Subcutaneous adipose tissue (tissue), 4 donors: ENCODE data around the gene HTR7. TPM values are rescaled to one million over a fixed set of nuclear protein-coding genes. Genes with fewer than 3 reads are reported as not detected.

Experiments
- total RNA-seq, 4 donors: library from RNA; depleted of rRNA; stranded (reverse); fragments of >200 nt; gene quantifications; one replicate each; pipeline ENCODE4 v1.1.0, GENCODE V29; 2016
- TF ChIP-seq, protein P1 (sequence below): fragments of 450-650 bp; IDR thresholded peaks from one replicate; pipeline ENCODE4 v1.5.1; 2016; ENCODE audit warnings: low read depth, mild to moderate bottlenecking, control low read depth, antibody characterized with exemption, moderate library complexity

Gene HTR7
- total RNA-seq, 4 donors from 2014 or later = 0.65 to 2.9 (median 1.0) TPM

DNA sequence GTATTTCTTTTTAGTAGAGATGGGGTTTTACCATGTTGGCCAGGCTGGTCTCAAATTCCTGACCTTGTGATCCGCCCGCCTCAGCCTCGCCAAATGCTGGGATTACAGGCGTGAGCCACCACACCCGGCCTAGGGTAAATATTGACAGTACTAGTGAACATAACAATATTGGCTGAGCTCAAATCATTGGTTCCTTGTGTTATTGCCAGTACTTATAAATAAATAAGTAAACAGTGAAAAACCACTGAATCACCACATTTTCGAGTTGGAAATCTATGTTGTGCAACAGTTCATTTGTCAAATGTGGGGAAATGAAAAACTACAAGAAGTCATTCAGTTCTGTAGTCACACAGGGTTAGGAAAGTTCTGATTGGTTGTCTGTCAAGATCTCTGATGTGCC lies 29.7 kb upstream of the HTR7 start:
- TF ChIP-seq, protein P1, sequence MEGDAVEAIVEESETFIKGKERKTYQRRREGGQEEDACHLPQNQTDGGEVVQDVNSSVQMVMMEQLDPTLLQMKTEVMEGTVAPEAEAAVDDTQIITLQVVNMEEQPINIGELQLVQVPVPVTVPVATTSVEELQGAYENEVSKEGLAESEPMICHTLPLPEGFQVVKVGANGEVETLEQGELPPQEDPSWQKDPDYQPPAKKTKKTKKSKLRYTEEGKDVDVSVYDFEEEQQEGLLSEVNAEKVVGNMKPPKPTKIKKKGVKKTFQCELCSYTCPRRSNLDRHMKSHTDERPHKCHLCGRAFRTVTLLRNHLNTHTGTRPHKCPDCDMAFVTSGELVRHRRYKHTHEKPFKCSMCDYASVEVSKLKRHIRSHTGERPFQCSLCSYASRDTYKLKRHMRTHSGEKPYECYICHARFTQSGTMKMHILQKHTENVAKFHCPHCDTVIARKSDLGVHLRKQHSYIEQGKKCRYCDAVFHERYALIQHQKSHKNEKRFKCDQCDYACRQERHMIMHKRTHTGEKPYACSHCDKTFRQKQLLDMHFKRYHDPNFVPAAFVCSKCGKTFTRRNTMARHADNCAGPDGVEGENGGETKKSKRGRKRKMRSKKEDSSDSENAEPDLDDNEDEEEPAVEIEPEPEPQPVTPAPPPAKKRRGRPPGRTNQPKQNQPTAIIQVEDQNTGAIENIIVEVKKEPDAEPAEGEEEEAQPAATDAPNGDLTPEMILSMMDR = no peak

DNA sequence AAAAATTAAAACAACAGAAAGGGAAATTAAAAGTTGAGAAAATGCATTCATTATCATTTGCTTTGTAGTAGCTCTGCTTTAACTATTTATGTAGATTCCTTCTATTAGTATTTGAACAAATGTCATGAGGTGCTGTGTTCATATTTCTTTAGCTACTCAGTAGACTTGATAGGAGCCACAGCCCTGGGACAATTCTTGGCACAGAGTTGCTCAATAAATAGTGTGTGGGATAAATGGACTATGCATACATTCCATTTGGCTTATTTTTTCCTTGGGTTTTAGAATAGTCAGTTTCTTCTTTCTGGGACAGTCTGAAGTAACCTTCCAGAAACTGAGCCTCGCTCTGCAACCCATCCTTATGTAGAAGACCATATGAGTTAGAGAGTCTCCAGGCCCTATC lies 27.3 kb upstream of the HTR7 start:
- TF ChIP-seq, protein P1 = no peak

DNA sequence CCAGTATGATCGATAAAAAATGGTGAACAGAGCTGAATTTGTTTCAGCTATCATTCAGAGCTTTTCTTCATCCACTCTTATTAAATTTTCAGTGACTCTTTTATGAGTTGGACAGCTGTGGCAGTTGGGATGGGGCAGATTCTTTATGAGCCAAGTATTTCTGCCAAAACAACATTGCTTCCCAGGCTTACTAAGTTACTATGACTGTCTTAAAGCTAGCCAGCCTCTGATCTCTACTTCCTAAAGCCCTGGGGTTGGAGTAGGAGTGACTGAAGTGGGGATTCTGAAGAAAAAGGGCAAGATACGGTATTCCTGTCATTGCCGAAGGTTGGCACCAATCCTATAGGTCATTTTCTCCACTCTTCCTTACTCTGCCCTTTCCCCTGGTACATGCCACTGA lies 26.6 kb upstream of the HTR7 start:
- TF ChIP-seq, protein P1 = no peak

DNA sequence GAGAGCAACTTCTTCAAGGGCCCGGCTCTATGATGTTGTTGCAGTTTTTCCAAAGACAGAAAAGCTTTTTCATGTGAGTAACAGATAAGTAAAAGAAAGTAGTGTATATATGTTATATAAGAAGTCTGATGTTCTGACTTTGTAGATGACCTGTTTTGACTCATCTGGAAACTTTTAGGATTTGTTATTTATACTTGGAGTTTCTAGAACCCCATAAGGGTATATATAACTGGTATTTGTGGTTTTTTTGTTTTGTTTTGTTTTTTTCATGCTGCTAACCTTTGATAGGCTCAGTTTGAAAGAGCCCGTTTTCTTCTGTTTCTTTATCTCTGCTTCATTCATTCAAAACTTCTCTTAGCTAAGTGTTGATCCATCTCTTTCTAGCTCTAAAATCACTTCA lies 21.2 kb upstream of the HTR7 start:
- TF ChIP-seq, protein P1 = no peak

DNA sequence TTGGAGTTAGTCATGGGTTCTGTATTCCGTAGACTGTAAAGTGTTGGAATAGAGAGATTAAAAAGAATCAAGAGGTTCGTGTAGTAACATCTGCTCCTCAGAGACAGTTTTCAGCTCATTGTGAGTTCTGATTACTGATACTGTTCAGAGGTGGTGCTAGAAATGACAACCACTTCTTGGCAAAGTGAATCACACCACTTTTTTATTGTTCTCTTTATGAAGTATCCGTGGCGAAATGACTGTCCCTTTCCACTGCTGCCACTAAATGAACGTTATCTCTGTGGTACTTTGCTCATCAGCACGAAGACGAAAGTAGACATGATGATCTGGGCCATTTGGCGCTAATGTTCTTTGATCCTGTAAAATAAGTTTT lies 14.8 kb upstream of the HTR7 start:
- TF ChIP-seq, protein P1 = no peak

DNA sequence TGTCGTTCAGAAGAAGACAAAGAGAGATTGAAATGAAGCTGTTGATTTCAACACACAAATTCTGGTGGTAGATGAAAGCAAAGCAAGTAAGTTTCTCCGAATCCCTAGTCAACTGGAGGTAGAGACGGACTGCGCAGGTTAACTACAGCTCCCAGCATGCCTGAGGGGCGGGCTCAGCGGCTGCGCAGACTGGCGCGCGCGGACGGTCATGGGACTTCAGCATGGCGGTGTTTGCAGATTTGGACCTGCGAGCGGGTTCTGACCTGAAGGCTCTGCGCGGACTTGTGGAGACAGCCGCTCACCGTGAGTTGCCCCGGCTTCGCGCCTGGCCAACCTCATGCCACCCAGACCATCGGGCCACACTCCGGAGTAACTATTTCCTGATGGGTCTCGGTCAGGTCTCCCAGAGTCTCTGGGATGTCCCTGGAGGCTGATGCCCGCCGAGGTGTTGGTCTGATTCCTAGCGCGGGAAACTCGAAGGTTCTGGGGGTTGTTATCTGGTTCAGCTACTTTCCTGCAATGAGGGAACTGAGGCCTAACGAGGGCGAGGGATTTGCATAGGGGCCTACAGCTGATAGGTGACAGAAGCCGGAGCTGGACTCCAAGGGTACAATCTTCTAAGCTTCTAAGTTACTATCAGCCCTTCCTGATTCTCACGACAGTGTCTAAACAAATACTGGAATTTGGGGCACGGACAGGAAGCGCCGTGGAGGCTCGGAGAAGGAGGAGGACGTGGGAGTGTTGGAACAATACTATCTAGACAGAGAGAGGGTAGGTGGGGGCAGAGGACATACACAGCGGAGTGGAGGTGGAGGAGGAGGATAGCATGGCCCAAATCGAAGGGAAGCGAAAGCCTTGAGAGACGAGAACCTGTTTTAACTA lies 14.2 kb upstream of the HTR7 start, which contains the start of gene RPP30:
RPP30 (plus strand) TSS at position 209 of the 882 bp plus-strand sequence; CDS start at position 222, 13 bp downstream.
- TF ChIP-seq, protein P1 = no peak

DNA sequence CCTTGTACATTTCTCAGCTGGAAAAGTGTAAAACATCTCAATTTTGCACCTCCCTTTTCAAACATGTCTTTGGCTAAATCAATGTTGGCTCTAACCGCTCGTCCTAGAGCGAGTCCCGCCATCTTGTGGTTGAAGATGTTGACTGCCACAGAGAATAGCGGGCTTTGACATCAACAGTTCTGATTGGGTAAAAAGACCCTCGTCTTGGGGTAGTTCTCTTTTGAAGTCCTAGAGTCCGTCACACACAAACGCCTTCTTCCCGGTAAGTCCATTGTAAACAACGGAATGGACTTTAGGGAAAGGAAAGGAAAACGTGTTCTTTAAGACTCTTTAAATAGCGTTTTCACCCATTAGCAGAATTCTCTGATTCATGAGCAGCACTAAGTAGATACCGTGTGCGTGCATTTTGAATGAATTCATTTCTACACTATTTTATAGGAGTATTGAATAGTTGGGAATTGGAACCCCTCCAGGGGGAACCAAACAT lies 13.5 kb upstream of the HTR7 start:
- TF ChIP-seq, protein P1 = no peak
